Measurements from ENCODE around the gene MYORG. TPM values are rescaled to one million over a fixed set of nuclear protein-coding genes. Genes with fewer than 3 reads are reported as not detected.
"Not testable (repeated sequence)": the region's sequence is repeated elsewhere in the genome, so short reads cannot be mapped to it uniquely, and the experiment has no call there.

The MYORG gene
- total RNA-seq, 2 donors from 2014 or later, result 3.4 to 9.0 TPM

DNA sequence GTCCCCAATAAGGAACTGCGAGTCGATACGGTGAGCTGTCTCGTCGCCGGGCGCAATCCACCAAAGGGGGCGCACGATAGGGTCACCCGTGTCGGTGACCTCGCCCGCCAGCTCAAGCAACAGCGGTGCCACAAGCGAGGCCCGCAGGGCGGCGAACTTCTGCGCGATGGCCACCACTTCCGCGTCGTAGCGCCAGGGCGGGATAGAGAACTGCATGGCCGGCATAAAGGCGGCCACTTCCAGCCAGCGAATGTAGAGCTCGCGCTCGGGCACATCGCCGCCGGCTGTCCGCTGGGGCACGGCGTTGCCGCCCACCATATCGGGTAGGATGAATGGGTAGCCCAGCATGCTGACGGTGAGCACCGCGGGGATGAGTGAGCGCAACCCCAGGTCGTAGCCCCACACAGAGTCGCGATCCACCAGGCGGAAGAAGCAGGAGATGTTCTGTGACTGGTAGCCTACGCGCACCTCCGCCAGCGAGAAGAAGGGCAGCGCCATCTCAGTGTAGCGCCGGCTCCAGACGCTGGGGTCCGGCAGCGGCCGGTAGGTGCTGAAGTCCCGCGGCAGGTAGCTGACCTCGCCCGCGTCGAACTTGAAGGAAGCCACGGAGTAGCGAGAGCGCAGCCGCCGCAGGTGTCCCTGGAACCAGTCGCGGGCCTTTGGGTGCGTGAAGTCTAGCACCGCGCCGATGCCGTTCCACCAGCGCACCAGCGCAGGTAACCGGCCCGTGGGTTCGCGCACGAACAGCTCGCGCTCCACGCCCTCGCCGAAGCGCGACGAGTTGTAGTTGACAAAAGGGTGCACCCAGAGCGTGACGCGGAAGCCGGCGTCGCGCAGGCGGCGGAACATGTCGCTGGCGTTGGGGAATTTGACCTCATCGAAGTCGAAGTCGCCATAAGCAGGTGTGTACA lies 5.5 kb downstream of the MYORG start:
- Histone ChIP-seq H3K27me3 (replicated peaks; ENCODE audit: insufficient read depth) (no peaks in the 10 kb centered on the region), H3K36me3 (no peaks in the 10 kb centered on the region), H3K4me3 (no peak overlapping the region), H3K27ac (no peak overlapping the region), H3K9me3 (no peaks in the 10 kb centered on the region), H3K4me1 (replicated peaks) (no peaks in the 10 kb centered on the region)
- no peak for DNase-seq (ENCODE audit: low spot score)
- 73% methylated on average over 101 of the region's 105 CpGs for WGBS
- TF ChIP-seq POLR2A (IDR thresholded peaks at IDR 0.05) (no peak), POLR2AphosphoS5 (IDR thresholded peaks at IDR 0.05) (no peak)
- TF ChIP-seq, protein P1, sequence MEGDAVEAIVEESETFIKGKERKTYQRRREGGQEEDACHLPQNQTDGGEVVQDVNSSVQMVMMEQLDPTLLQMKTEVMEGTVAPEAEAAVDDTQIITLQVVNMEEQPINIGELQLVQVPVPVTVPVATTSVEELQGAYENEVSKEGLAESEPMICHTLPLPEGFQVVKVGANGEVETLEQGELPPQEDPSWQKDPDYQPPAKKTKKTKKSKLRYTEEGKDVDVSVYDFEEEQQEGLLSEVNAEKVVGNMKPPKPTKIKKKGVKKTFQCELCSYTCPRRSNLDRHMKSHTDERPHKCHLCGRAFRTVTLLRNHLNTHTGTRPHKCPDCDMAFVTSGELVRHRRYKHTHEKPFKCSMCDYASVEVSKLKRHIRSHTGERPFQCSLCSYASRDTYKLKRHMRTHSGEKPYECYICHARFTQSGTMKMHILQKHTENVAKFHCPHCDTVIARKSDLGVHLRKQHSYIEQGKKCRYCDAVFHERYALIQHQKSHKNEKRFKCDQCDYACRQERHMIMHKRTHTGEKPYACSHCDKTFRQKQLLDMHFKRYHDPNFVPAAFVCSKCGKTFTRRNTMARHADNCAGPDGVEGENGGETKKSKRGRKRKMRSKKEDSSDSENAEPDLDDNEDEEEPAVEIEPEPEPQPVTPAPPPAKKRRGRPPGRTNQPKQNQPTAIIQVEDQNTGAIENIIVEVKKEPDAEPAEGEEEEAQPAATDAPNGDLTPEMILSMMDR (IDR thresholded peaks at IDR 0.05), result no peak
- intact Hi-C loops (cut with DNase I), result no loop called here

- H3K9me3 ChIP-seq, result no peaks in the 10 kb centered on the region
- H3K4me1 ChIP-seq (replicated peaks), result no peaks in the 10 kb centered on the region
- no peak overlapping the region for H3K27ac ChIP-seq
- DNase-seq (ENCODE audit: low spot score), result no peak
- WGBS, result 80% methylated on average over 23 of the region's 23 CpGs
- H3K27me3 ChIP-seq (replicated peaks; ENCODE audit: insufficient read depth), result no peaks in the 10 kb centered on the region
- no peak for TF ChIP-seq POLR2A (IDR thresholded peaks at IDR 0.05)
- TF ChIP-seq POLR2AphosphoS5 (IDR thresholded peaks at IDR 0.05), result no peak
- TF ChIP-seq, protein P1 (IDR thresholded peaks at IDR 0.05), result no peak
- H3K4me3 ChIP-seq, result no peak overlapping the region
- intact Hi-C loops (cut with DNase I), result no loop called here
- H3K36me3 ChIP-seq, result no peaks in the 10 kb centered on the region
Measured at GRCh38 chr9:34370335-34370969, 6.2 kb downstream of the MYORG start.

DNA sequence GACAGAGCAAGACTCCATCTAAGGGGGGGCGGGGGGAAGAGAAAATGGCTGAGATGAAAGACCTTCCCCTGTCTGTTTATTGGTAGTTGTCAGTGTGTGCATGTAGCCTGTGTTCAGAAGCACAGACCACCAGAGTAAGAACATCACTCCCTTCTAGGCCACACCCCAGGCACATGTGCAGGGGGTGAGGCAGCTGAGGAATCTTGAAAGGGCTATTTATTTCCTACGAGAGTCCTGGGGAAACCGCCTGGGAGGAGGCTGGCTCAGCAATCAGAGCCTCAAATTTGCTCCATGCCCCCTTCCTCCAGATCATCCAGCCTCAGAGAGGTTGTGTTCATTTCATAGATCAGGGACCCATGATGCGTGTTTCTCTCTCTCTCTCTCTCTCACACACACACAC lies 7.1 kb downstream of the MYORG start:
- no peaks in the 10 kb centered on the region for H3K9me3 ChIP-seq
- TF ChIP-seq, protein P1 (IDR thresholded peaks at IDR 0.05), result no peak
- TF ChIP-seq POLR2AphosphoS5 (IDR thresholded peaks at IDR 0.05), result no peak
- TF ChIP-seq POLR2A (IDR thresholded peaks at IDR 0.05), result no peak
- no peak overlapping the region for H3K4me3 ChIP-seq
- H3K27ac ChIP-seq, result no peak overlapping the region
- intact Hi-C loops (cut with DNase I), result no loop called here
- no peaks in the 10 kb centered on the region for H3K4me1 ChIP-seq (replicated peaks)
- no peaks in the 10 kb centered on the region for H3K27me3 ChIP-seq (replicated peaks; ENCODE audit: insufficient read depth)
- no peak for DNase-seq (ENCODE audit: low spot score)
- 94% methylated on average over 4 of the region's 4 CpGs for WGBS
- H3K36me3 ChIP-seq, result no peaks in the 10 kb centered on the region

DNA sequence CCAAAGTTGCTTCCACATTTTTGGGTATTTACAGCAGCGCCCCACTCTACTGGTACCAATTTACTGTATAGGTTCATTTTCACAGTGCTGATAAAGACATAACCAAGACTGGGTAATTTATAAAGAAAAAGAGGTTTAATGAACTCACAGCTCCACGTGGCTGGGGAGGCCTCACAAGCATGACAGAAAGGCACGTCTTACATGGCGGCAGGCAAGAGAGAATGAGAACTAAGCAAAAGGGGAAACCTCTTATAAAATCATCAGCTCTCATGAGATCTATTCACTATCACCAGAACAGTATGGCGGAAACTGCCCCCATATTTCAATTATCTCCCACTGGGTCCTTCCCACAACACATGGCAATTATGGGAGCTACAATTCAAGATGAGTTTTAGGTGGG lies 7.9 kb downstream of the MYORG start:
- intact Hi-C loops (cut with DNase I); H3K4me3 ChIP-seq; H3K36me3 ChIP-seq; H3K9me3 ChIP-seq; DNase-seq (ENCODE audit: low spot score); H3K4me1 ChIP-seq (replicated peaks); H3K27ac ChIP-seq; H3K27me3 ChIP-seq (replicated peaks; ENCODE audit: insufficient read depth): not testable (repeated sequence)
- 96% methylated on average over 5 of the region's 5 CpGs for WGBS

DNA sequence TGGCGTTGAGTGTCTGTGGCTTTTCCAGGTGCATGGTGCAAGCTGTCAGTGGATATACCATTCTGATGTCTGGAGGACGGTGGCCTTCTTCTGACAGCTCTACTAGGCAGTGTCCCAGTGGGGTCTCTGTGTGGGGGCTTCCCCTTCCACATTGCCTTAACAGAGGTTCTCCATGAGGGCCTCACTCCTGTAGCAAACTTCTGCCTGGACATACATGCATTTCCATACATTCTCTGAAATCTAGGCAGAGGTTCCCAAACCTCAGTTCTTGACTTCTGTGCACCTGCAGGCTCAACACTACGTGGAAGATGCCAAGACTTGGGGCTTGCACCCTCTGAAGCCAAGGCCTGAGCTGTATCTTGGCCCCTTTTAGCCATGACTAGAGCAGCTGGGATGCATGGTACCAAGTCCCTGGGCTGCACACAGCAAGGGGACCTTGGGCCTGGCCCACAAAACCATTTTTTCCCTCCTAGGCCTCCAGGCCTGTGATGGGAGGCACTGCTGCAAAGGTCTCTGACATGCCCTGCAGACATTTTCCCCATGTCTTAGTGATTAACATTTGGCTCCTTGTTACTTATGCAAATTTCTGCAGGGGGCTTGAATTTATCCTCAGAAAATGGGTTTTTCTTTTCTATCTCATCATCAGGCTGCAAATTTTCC lies 8.8 kb downstream of the MYORG start:
- H3K4me1 ChIP-seq (replicated peaks); intact Hi-C loops (cut with DNase I); H3K4me3 ChIP-seq; H3K9me3 ChIP-seq; H3K27me3 ChIP-seq (replicated peaks; ENCODE audit: insufficient read depth); H3K36me3 ChIP-seq; H3K27ac ChIP-seq; DNase-seq (ENCODE audit: low spot score): not testable (repeated sequence)
- WGBS, result 93% methylated on average over 3 of the region's 3 CpGs

Measured in prostate gland (tissue), 2 donors.